H1 (cell line): ENCODE results near the gene KLRF1. TPM values are rescaled to one million over a fixed set of nuclear protein-coding genes. Genes with fewer than 3 reads are reported as not detected.

Source experiments
- CTCF ChIA-PET: fragments of 300-600 bp; sonication (Branson Sonifier 250); formaldehyde crosslinking; loops from one replicate; lab custom pipeline; 2021; ENCODE audit not compliant: partially characterized antibody; lab: Charles Lee
- POLR2A ChIA-PET: fragments of 300-600 bp; sonication (Branson Sonifier 250); formaldehyde crosslinking; loops from one replicate; lab custom pipeline; 2021; ENCODE audit warnings: inconsistent platforms; ENCODE audit not compliant: partially characterized antibody; lab: Charles Lee
- DNase-seq, 2 experiments: peaks; one replicate each; pipeline versions ENCODE4 v3.0.0 to v3.0.0-alpha.2; 2010 to 2022; ENCODE audit warnings: low spot score in 2 of 2, low read depth in 1 of 2, mixed read lengths in 1 of 2
- FAIRE-seq: peaks from 2 replicates; lab custom pipeline; 2011; peaks lifted over from hg19 to GRCh38; lab: Jason Lieb, UNC
- H2AFZ ChIP-seq: 2 replicates; pipeline ENCODE4 v1.8.1; 2012; ENCODE audit warnings: low read length, inconsistent platforms
- H2AK5ac ChIP-seq: 2 replicates; pipeline ENCODE4 v1.6.1; 2013; ENCODE audit warnings: low read depth, low read length
- H2BK120ac ChIP-seq: replicated peaks from 2 replicates; pipeline ENCODE3; 2013; ENCODE audit warnings: low read depth, low read length, inconsistent platforms
- H2BK12ac ChIP-seq: 2 replicates; pipeline ENCODE4 v1.6.1; 2013; ENCODE audit warnings: low read depth, low read length
- H2BK15ac ChIP-seq: 2 replicates; pipeline ENCODE4 v1.6.1; 2013; ENCODE audit warnings: low read length
- H2BK20ac ChIP-seq: 2 replicates; pipeline ENCODE4 v1.6.1; 2013; ENCODE audit warnings: low read length
- H2BK5ac ChIP-seq: 2 replicates; pipeline ENCODE4 v1.6.1; 2013; ENCODE audit warnings: low read depth, low read length
- H3K14ac ChIP-seq: 2 replicates; pipeline ENCODE4 v1.6.1; 2013; ENCODE audit warnings: inconsistent platforms; ENCODE audit not compliant: insufficient read length
- H3K18ac ChIP-seq: 2 replicates; pipeline ENCODE4 v1.6.1; 2013; ENCODE audit warnings: low read length; ENCODE audit errors: extremely low read depth
- H3K23ac ChIP-seq: 2 replicates; pipeline ENCODE4 v1.6.1; 2013; ENCODE audit warnings: inconsistent platforms; ENCODE audit not compliant: insufficient read length
- H3K23me2 ChIP-seq: 2 replicates; pipeline ENCODE4 v1.6.1; 2013; ENCODE audit warnings: low read depth, low read length
- H3K27ac ChIP-seq: 2 replicates; pipeline ENCODE4 v1.6.1; 2011; ENCODE audit warnings: low read depth, low read length, inconsistent platforms
- H3K27me3 ChIP-seq, 4 experiments: replicated peaks in 1 of 4; 1 replicate in 1 of 4; 2 replicates in 3 of 4; pipeline versions ENCODE4 v1.6.1 to v1.8.1; 2011 to 2013; ENCODE audit warnings: low read length in 3 of 4, mild to moderate bottlenecking in 3 of 4, inconsistent platforms in 2 of 4, mixed read lengths in 2 of 4, moderate library complexity in 1 of 4; ENCODE audit not compliant: control insufficient read depth in 3 of 4, insufficient read depth in 3 of 4; ENCODE audit errors: extremely low read depth in 1 of 4
- H3K36me3 ChIP-seq, 4 experiments: 2 replicates each; pipeline versions ENCODE4 v1.6.1 to v1.8.1; 2011 to 2013; ENCODE audit warnings: mild to moderate bottlenecking in 4 of 4, low read length in 3 of 4, moderate library complexity in 2 of 4, control low read depth in 1 of 4, inconsistent platforms in 1 of 4; ENCODE audit not compliant: insufficient read depth in 4 of 4, control insufficient read depth in 2 of 4
- H3K4ac ChIP-seq: replicated peaks from 2 replicates; pipeline ENCODE3; 2013; ENCODE audit warnings: low read length, low read depth, mixed read lengths, inconsistent platforms; ENCODE audit not compliant: insufficient read length
- H3K4me1 ChIP-seq, 4 experiments: replicated peaks in 1 of 4; 1 replicate in 1 of 4; 2 replicates in 3 of 4; pipeline versions ENCODE4 v1.6.1 to v1.8.1; 2011 to 2013; ENCODE audit warnings: low read length in 3 of 4, inconsistent platforms in 2 of 4, mixed read lengths in 1 of 4; ENCODE audit not compliant: insufficient read depth in 4 of 4, control insufficient read depth in 3 of 4
- H3K4me2 ChIP-seq, 2 experiments: 2 replicates each; pipeline versions ENCODE4 v1.6.1 to v1.8.1; 2011 to 2013; ENCODE audit warnings: low read depth in 2 of 2, low read length in 2 of 2, control low read depth in 1 of 2, inconsistent platforms in 1 of 2, mild to moderate bottlenecking in 1 of 2; ENCODE audit not compliant: insufficient read depth in 1 of 2
- H3K4me3 ChIP-seq, 4 experiments: fragments of 200-600, 300-600 bp in 1 of 4; sonication (generic), shearing (Covaris generic), sonication (Bioruptor Twin) in 1 of 4; 2 replicates each; pipeline versions ENCODE4 v1.5.1 to v1.8.1; 2011 to 2016; ENCODE audit warnings: low read length in 4 of 4, low read depth in 3 of 4, control low read depth in 2 of 4, inconsistent platforms in 2 of 4, mild to moderate bottlenecking in 2 of 4, mixed read lengths in 1 of 4, moderate library complexity in 1 of 4; ENCODE audit not compliant: insufficient read depth in 2 of 4; ENCODE audit errors: extremely low read depth in 1 of 4
- H3K56ac ChIP-seq: replicated peaks from 2 replicates; pipeline ENCODE3; 2013; ENCODE audit warnings: low read depth, mild to moderate bottlenecking, mixed read lengths, low read length, inconsistent platforms; ENCODE audit not compliant: insufficient read length
- H3K79me1 ChIP-seq: 2 replicates; pipeline ENCODE4 v1.6.1; 2013; ENCODE audit warnings: low read depth, low read length, control low read depth
- H3K79me2 ChIP-seq, 2 experiments: 2 replicates each; pipeline versions ENCODE4 v1.6.1 to v1.8.1; 2012 to 2013; ENCODE audit warnings: low read length in 2 of 2, mild to moderate bottlenecking in 2 of 2, inconsistent platforms in 1 of 2; ENCODE audit not compliant: insufficient read depth in 2 of 2, control insufficient read depth in 1 of 2
- H3K9ac ChIP-seq, 4 experiments: replicated peaks in 1 of 4; 1 replicate in 1 of 4; 2 replicates in 3 of 4; pipeline versions ENCODE4 v1.6.1 to v1.8.1; 2011 to 2013; ENCODE audit warnings: low read depth in 3 of 4, low read length in 3 of 4, control low read depth in 2 of 4, mild to moderate bottlenecking in 2 of 4, moderate library complexity in 2 of 4, inconsistent platforms in 1 of 4; ENCODE audit errors: extremely low read depth in 1 of 4
- H3K9me3 ChIP-seq, 2 experiments: 2 replicates each; pipeline versions ENCODE4 v1.6.1 to v1.8.1; 2012 to 2013; ENCODE audit warnings: mild to moderate bottlenecking in 2 of 2, moderate library complexity in 2 of 2, control low read depth in 1 of 2, inconsistent platforms in 1 of 2, low read depth in 1 of 2, low read length in 1 of 2, mixed read lengths in 1 of 2; ENCODE audit not compliant: insufficient read depth in 2 of 2
- H4K20me1 ChIP-seq, 2 experiments: replicated peaks in 1 of 2; 2 replicates each; pipeline versions ENCODE3 to v1.8.1; 2011 to 2013; ENCODE audit warnings: inconsistent platforms in 2 of 2, low read length in 2 of 2, mild to moderate bottlenecking in 1 of 2; ENCODE audit not compliant: insufficient read depth in 2 of 2, control insufficient read depth in 1 of 2
- H4K5ac ChIP-seq: 2 replicates; pipeline ENCODE4 v1.6.1; 2013; ENCODE audit warnings: low read length, low read depth, mixed read lengths, inconsistent platforms; ENCODE audit not compliant: insufficient read length
- H4K8ac ChIP-seq: 2 replicates; pipeline ENCODE4 v1.8.0; 2013; ENCODE audit warnings: mild to moderate bottlenecking, moderate library complexity, low read length, inconsistent platforms; ENCODE audit not compliant: insufficient read depth; ENCODE audit errors: extremely low read depth
- H4K91ac ChIP-seq: replicated peaks from 2 replicates; pipeline ENCODE3; 2013; ENCODE audit warnings: low read length, mixed read lengths, inconsistent platforms; ENCODE audit not compliant: insufficient read length
- BCL11A ChIP-seq, 2 experiments: IDR thresholded peaks; one replicate each; pipeline ENCODE4 v1.6.1; 2011; ENCODE audit warnings: low read depth in 2 of 2, low read length in 2 of 2, mild to moderate bottlenecking in 2 of 2
- CBX8 ChIP-seq: fragments of 300-800, 300-1000 bp; sonication (generic); IDR thresholded peaks from 2 replicates; pipeline ENCODE4 v1.7.1; 2016; ENCODE audit warnings: low read depth, low read length, borderline replicate concordance
- CREB1 ChIP-seq: IDR thresholded peaks from 2 replicates; pipeline ENCODE4 v1.6.1; 2012; ENCODE audit warnings: inconsistent platforms
- EP300 ChIP-seq, 2 experiments: IDR thresholded peaks; 1 replicate in 1 of 2; 2 replicates in 1 of 2; pipeline ENCODE4 v1.6.1; 2011 to 2012; ENCODE audit warnings: low read depth in 2 of 2, low read length in 2 of 2, mild to moderate bottlenecking in 2 of 2, borderline replicate concordance in 1 of 2, inconsistent platforms in 1 of 2, moderate library complexity in 1 of 2
- GABPA ChIP-seq: IDR thresholded peaks from 2 replicates; pipeline ENCODE4 v1.6.1; 2011; ENCODE audit warnings: mild to moderate bottlenecking, low read length, moderate library complexity, borderline replicate concordance; ENCODE audit not compliant: insufficient read depth
- NRF1 ChIP-seq: IDR thresholded peaks from 2 replicates; pipeline ENCODE4 v1.6.1; 2011; ENCODE audit warnings: mild to moderate bottlenecking, low read depth, low read length, improper control_type of control experiment
- SIN3A ChIP-seq, 2 experiments: IDR thresholded peaks in 1 of 2; conservative IDR thresholded peaks in 1 of 2; 2 replicates each; pipeline ENCODE4 v1.6.1; 2011 to 2012; ENCODE audit warnings: low read length in 2 of 2, improper control_type of control experiment in 1 of 2, low read depth in 1 of 2, mild to moderate bottlenecking in 1 of 2
- SIRT6 ChIP-seq: IDR thresholded peaks from one replicate; pipeline ENCODE4 v1.7.1; 2012; ENCODE audit warnings: low read length, inconsistent platforms
- SP2 ChIP-seq: IDR thresholded peaks from 2 replicates; pipeline ENCODE4 v1.6.1; 2012; ENCODE audit warnings: mild to moderate bottlenecking, low read length, inconsistent platforms
- TBP ChIP-seq: IDR thresholded peaks from 2 replicates; pipeline ENCODE4 v1.6.1; 2011; ENCODE audit warnings: low read depth, low read length, improper control_type of control experiment
- WGBS, 2 experiments: shearing (Covaris generic) in 1 of 2; methylation state at CpG; one replicate each; pipeline versions ENCODE4 v1.1.6 to v1.1.7; 2013 to 2015; ENCODE audit warnings: low lambda C conversion rate in 2 of 2, mixed read lengths in 2 of 2, inconsistent platforms in 1 of 2, low coverage in 1 of 2, missing lambda C conversion rate in 1 of 2; ENCODE audit not compliant: insufficient replicate concordance in 2 of 2, insufficient coverage in 1 of 2, insufficient read length in 1 of 2; ENCODE audit errors: extremely low coverage in 1 of 2, missing lambda C conversion rate in 1 of 2; 5-methylcytosine and 5-hydroxymethylcytosine counted together
- polyA plus RNA-seq, 7 experiments: library from polyadenylated mRNA; depleted of rRNA in 3 of 7; stranded (reverse) in 5 of 7; unstranded in 2 of 7; fragments of >200 nt in 5 of 7; fragments of 200-250 nt in 2 of 7; gene quantifications; 1 replicate in 5 of 7; 2 replicates in 1 of 7; 4 replicates in 1 of 7; pipeline versions ENCODE4 v1.2.1 to v1.2.3, GENCODE V29; 2011 to 2013; ENCODE audit warnings: missing spikeins in 2 of 7, mixed read lengths in 2 of 7
- total RNA-seq: library from RNA; stranded (reverse); fragmentation: NEBNext Ultra II Directional; extraction: Animal tissue kit (Norgen Biotek cat#: 25700); gene quantifications from 2 replicates; pipeline ENCODE4 v1.2.1, GENCODE V29; 2021
- TF ChIP-seq, protein P1 (sequence below): IDR thresholded peaks from 2 replicates; pipeline ENCODE4 v1.6.1; 2011; ENCODE audit warnings: low read length, improper control_type of control experiment

KLRF1 gene
- total and polyA plus RNA-seq, 2 of the 8 experiments (the other 6 are each of a cell fraction or from before 2014, with no cell fraction given): not detected

GRCh38 chr12:9779209-9779608 lies 48.1 kb upstream of the KLRF1 start:
- FAIRE-seq: peak; percentile 24
- Histone ChIP-seq H3K79me1 (no peaks in the 10 kb centered on the region), H2BK12ac (no peak overlapping the region), H2AK5ac (no peak overlapping the region), H2BK5ac (no peak overlapping the region), H3K9ac (no peak overlapping the region), H3K27ac (no peak overlapping the region), H2BK20ac (no peak overlapping the region), H3K23me2 (no peaks in the 10 kb centered on the region), H4K8ac (no peak overlapping the region), H3K23ac (no peak overlapping the region), H2BK15ac (no peak overlapping the region), H3K14ac (no peak overlapping the region), H4K91ac (no peak overlapping the region), H4K20me1 (no peaks in the 10 kb centered on the region), H2AFZ (no peak overlapping the region), H3K27me3 (no peaks in the 10 kb centered on the region), H4K5ac (no peak overlapping the region), H3K56ac (no peak overlapping the region), H3K4me2 (no peak overlapping the region), H3K36me3 (no peaks in the 10 kb centered on the region), H3K4ac (no peak overlapping the region), H3K79me2 (no peaks in the 10 kb centered on the region), H3K4me1 (peaks cover 0 to 8% (median 5%) of the 10 kb centered on the region in 4 experiments; a peak in 2 of 7 replicates), H3K9me3 (no peaks in the 10 kb centered on the region), H3K18ac (no peak overlapping the region), H3K4me3 (no peak overlapping the region), H2BK120ac (no peak overlapping the region)
- no peak for DNase-seq
- ChIA-PET CTCF (interaction anchor here (1.1 to 1.5 kb wide), 2 partner anchors 18 to 28 kb away, joined by 4 to 8 read pairs; no protein-coding TSS in a partner anchor), POLR2A (no interaction called here)
- WGBS, 2 experiments: 91% methylated on average over 4 of the region's 4 CpGs; no CpG with 5 or more reads in 1 of the 2 experiments
- TF ChIP-seq EP300 (IDR thresholded peaks at IDR 0.05; ENCODE audit: borderline replicate concordance in 1 of 2, low read depth in 2 of 2, low read length in 2 of 2) (no peak), SIN3A (conservative IDR thresholded peaks at IDR 0.05 in 1 of 2, IDR thresholded peaks at IDR 0.05 in 1 of 2; ENCODE audit: low read depth in 1 of 2, low read length in 2 of 2) (no peak), TBP (no peak), CBX8 (no peak), SIRT6 (no peak), CREB1 (no peak), SP2 (no peak), GABPA (no peak), BCL11A (IDR thresholded peaks at IDR 0.05; ENCODE audit: low read depth in 2 of 2, low read length in 2 of 2) (no peak), NRF1 (no peak)
- TF ChIP-seq, protein P1, sequence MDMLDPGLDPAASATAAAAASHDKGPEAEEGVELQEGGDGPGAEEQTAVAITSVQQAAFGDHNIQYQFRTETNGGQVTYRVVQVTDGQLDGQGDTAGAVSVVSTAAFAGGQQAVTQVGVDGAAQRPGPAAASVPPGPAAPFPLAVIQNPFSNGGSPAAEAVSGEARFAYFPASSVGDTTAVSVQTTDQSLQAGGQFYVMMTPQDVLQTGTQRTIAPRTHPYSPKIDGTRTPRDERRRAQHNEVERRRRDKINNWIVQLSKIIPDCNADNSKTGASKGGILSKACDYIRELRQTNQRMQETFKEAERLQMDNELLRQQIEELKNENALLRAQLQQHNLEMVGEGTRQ: no peak
